H9 (cell line): Measurements from ENCODE around the gene RASSF3. TPM values are rescaled to one million over a fixed set of nuclear protein-coding genes. Genes with fewer than 3 reads are reported as not detected.

ENCODE experiments used
- DNase-seq: peaks from one replicate; pipeline ENCODE4 v3.0.0-alpha.2; 2017
- H2AFZ ChIP-seq: one replicate; pipeline ENCODE4 v1.6.1; 2013; ENCODE audit warnings: mild to moderate bottlenecking, low read length, control low read depth, moderate library complexity
- H2AK5ac ChIP-seq: 2 replicates; pipeline ENCODE4 v1.6.1; 2013; ENCODE audit warnings: low read length, control low read depth, mixed read lengths; ENCODE audit not compliant: insufficient read length
- H2BK120ac ChIP-seq: one replicate; pipeline ENCODE4 v1.6.1; 2013; ENCODE audit warnings: low read depth, mild to moderate bottlenecking, low read length, control low read depth, inconsistent platforms; ENCODE audit not compliant: poor library complexity, severe bottlenecking
- H2BK12ac ChIP-seq: 2 replicates; pipeline ENCODE4 v1.6.1; 2013; ENCODE audit warnings: low read length, control low read depth, mixed read lengths, low read depth; ENCODE audit not compliant: insufficient read length
- H2BK15ac ChIP-seq: 2 replicates; pipeline ENCODE4 v1.6.1; 2013; ENCODE audit warnings: low read depth, low read length, control low read depth
- H2BK20ac ChIP-seq: one replicate; pipeline ENCODE4 v1.6.1; 2013; ENCODE audit warnings: low read depth, mild to moderate bottlenecking, low read length, control low read depth, inconsistent platforms; ENCODE audit not compliant: poor library complexity, severe bottlenecking
- H2BK5ac ChIP-seq: 2 replicates; pipeline ENCODE4 v1.6.1; 2013; ENCODE audit warnings: low read length, control low read depth, mixed read lengths; ENCODE audit not compliant: insufficient read length
- H3K14ac ChIP-seq: 2 replicates; pipeline ENCODE4 v1.6.1; 2013; ENCODE audit warnings: low read length, control low read depth; ENCODE audit not compliant: insufficient read depth
- H3K18ac ChIP-seq: 2 replicates; pipeline ENCODE4 v1.6.1; 2013; ENCODE audit warnings: low read depth, mild to moderate bottlenecking, mixed read lengths, low read length, control low read depth; ENCODE audit not compliant: insufficient read length
- H3K23ac ChIP-seq: 2 replicates; pipeline ENCODE4 v1.6.1; 2013; ENCODE audit warnings: low read length, control low read depth, mixed read lengths, low read depth; ENCODE audit not compliant: insufficient read length
- H3K23me2 ChIP-seq: 2 replicates; pipeline ENCODE4 v1.6.1; 2013; ENCODE audit warnings: low read depth, mild to moderate bottlenecking, mixed read lengths, low read length, control low read depth; ENCODE audit not compliant: insufficient read length, poor library complexity, severe bottlenecking
- H3K27ac ChIP-seq: 2 replicates; pipeline ENCODE4 v1.5.1; 2013; ENCODE audit warnings: low read length, control low read depth, mixed read lengths, low read depth; ENCODE audit not compliant: insufficient read length
- H3K27me3 ChIP-seq: 2 replicates; pipeline ENCODE4 v1.6.1; 2013; ENCODE audit warnings: low read length, control low read depth, inconsistent platforms; ENCODE audit not compliant: insufficient read depth
- H3K4ac ChIP-seq: 2 replicates; pipeline ENCODE4 v1.6.1; 2013; ENCODE audit warnings: low read depth, mild to moderate bottlenecking, control low read depth, inconsistent platforms, low read length, moderate library complexity
- H3K4me1 ChIP-seq: 2 replicates; pipeline ENCODE4 v1.6.1; 2013; ENCODE audit warnings: low read length, control low read depth, inconsistent platforms; ENCODE audit not compliant: insufficient read depth
- H3K4me2 ChIP-seq: 2 replicates; pipeline ENCODE4 v1.6.1; 2013; ENCODE audit warnings: low read length, control low read depth, mixed read lengths; ENCODE audit not compliant: insufficient read length, insufficient read depth
- H3K56ac ChIP-seq: 2 replicates; pipeline ENCODE4 v1.6.1; 2013; ENCODE audit warnings: low read depth, mild to moderate bottlenecking, mixed read lengths, low read length, control low read depth; ENCODE audit not compliant: insufficient read length
- H3K79me1 ChIP-seq: 2 replicates; pipeline ENCODE4 v1.6.1; 2013; ENCODE audit warnings: low read depth, mild to moderate bottlenecking, moderate library complexity, low read length, control low read depth, inconsistent platforms; ENCODE audit not compliant: insufficient read depth, poor library complexity, severe bottlenecking
- H3K79me2 ChIP-seq: 2 replicates; pipeline ENCODE4 v1.6.1; 2013; ENCODE audit warnings: low read length, control low read depth, inconsistent platforms; ENCODE audit not compliant: insufficient read depth
- H3K9ac ChIP-seq: 2 replicates; pipeline ENCODE4 v1.6.1; 2013; ENCODE audit warnings: low read length, control low read depth, mixed read lengths; ENCODE audit not compliant: insufficient read length; ENCODE audit errors: extremely low read depth
- H3K9me3 ChIP-seq: one replicate; pipeline ENCODE4 v1.6.1; 2013; ENCODE audit warnings: low read depth, low read length, inconsistent platforms; ENCODE audit not compliant: control insufficient read depth
- H3T11ph ChIP-seq: one replicate; pipeline ENCODE4 v1.6.1; 2013; ENCODE audit warnings: mild to moderate bottlenecking, low read length, control low read depth, inconsistent platforms
- H4K20me1 ChIP-seq: one replicate; pipeline ENCODE4 v1.6.1; 2013; ENCODE audit not compliant: control insufficient read depth, insufficient read length, insufficient read depth
- H4K5ac ChIP-seq: 2 replicates; pipeline ENCODE4 v1.6.1; 2013; ENCODE audit warnings: low read depth, mild to moderate bottlenecking, mixed read lengths, low read length, control low read depth; ENCODE audit not compliant: insufficient read length
- H4K8ac ChIP-seq: replicated peaks from 2 replicates; pipeline ENCODE4 v1.6.1; 2013; ENCODE audit warnings: low read length, control low read depth, mixed read lengths, low read depth; ENCODE audit not compliant: insufficient read length
- H4K91ac ChIP-seq: 2 replicates; pipeline ENCODE4 v1.6.1; 2013; ENCODE audit warnings: low read depth, mild to moderate bottlenecking, moderate library complexity, mixed read lengths, low read length, control low read depth; ENCODE audit not compliant: insufficient read length
- H3K27ac Mint-ChIP-seq, 3 experiments: 2 replicates in 2 of 3; 3 replicates in 1 of 3; pipeline ENCODE4 v1.8.0; 2020 to 2021; ENCODE audit warnings: mixed read lengths in 3 of 3, mild to moderate bottlenecking in 1 of 3, moderate library complexity in 1 of 3
- H3K27me3 Mint-ChIP-seq: 2 replicates; pipeline ENCODE4 v1.8.0; 2021; ENCODE audit warnings: low read depth, mild to moderate bottlenecking, moderate library complexity, mixed read lengths
- H3K36me3 Mint-ChIP-seq, 3 experiments: 2 replicates in 2 of 3; 3 replicates in 1 of 3; pipeline ENCODE4 v1.8.0; 2020 to 2021; ENCODE audit warnings: low read depth in 3 of 3, mixed read lengths in 3 of 3; ENCODE audit not compliant: insufficient read depth in 1 of 3
- H3K4me1 Mint-ChIP-seq, 2 experiments: 2 replicates each; pipeline ENCODE4 v1.8.0; 2020; ENCODE audit warnings: mixed read lengths in 2 of 2
- H3K4me3 Mint-ChIP-seq, 2 experiments: 2 replicates in 1 of 2; 3 replicates in 1 of 2; pipeline ENCODE4 v1.8.0; 2020 to 2021; ENCODE audit warnings: mild to moderate bottlenecking in 2 of 2, mixed read lengths in 2 of 2, moderate library complexity in 1 of 2
- H3K9me3 Mint-ChIP-seq, 2 experiments: 2 replicates in 1 of 2; 3 replicates in 1 of 2; pipeline ENCODE4 v1.8.0; 2020; ENCODE audit warnings: mild to moderate bottlenecking in 2 of 2, mixed read lengths in 2 of 2, moderate library complexity in 1 of 2
- CTCF ChIP-seq: fragments of 200-600 bp; sonication (generic); conservative IDR thresholded peaks from 3 replicates; pipeline ENCODE4 v1.8.0; 2021; ENCODE audit warnings: antibody characterized with exemption, mild to moderate bottlenecking
- WGBS: extraction: QIAGEN DNeasy Blood & Tissue Kit; methylation state at CpG from one replicate; pipeline ENCODE4 v1.1.7; 2013; ENCODE audit warnings: missing lambda C conversion rate, low lambda C conversion rate, mixed read lengths; ENCODE audit not compliant: insufficient read length; ENCODE audit errors: extremely low coverage; 5-methylcytosine and 5-hydroxymethylcytosine counted together
- total RNA-seq: library from RNA; stranded (reverse); gene quantifications from 2 replicates; pipeline ENCODE4 v1.2.1, GENCODE V29; 2021

RASSF3 gene
- total RNA-seq, 1 experiment from 2014 or later = 45.1 TPM

- Histone ChIP-seq H2BK15ac (no peak overlapping the region), H3K4ac (no peak overlapping the region), H3K14ac (no peak overlapping the region), H4K8ac (no peak overlapping the region), H4K5ac (no peak overlapping the region), H3K23ac (no peak overlapping the region), H3T11ph (no peak overlapping the region), H3K27ac (no peak overlapping the region), H3K9ac (no peak overlapping the region), H3K9me3 (no peaks in the 10 kb centered on the region), H2BK12ac (no peak overlapping the region), H3K4me2 (no peak overlapping the region), H3K23me2 (no peaks in the 10 kb centered on the region), H3K79me1 (no peaks in the 10 kb centered on the region), H3K18ac (no peak overlapping the region), H3K56ac (no peak overlapping the region), H3K27me3 (no peaks in the 10 kb centered on the region), H3K4me1 (no peaks in the 10 kb centered on the region), H4K20me1 (no peaks in the 10 kb centered on the region), H2AK5ac (no peak overlapping the region), H4K91ac (no peak overlapping the region), H3K79me2 (no peaks in the 10 kb centered on the region), H2BK20ac (no peak overlapping the region), H2BK5ac (no peak overlapping the region), H2BK120ac (no peak overlapping the region), H2AFZ (no peak overlapping the region)
- H3K27ac Mint-ChIP-seq = no peak overlapping the region
- WGBS = no CpG with 5 or more reads among the region's 4 CpGs
- H3K4me3 Mint-ChIP-seq = no peak overlapping the region
- H3K9me3 Mint-ChIP-seq = no peaks in the 10 kb centered on the region
- DNase-seq = no peak
- no peaks in the 10 kb centered on the region for H3K27me3 Mint-ChIP-seq
- H3K36me3 Mint-ChIP-seq = no peaks in the 10 kb centered on the region; a peak in 2 of 7 replicates
- no peaks in the 10 kb centered on the region for H3K4me1 Mint-ChIP-seq
- no peak for TF ChIP-seq CTCF
These were observed 97.1 kb downstream of the RASSF3 start for GRCh38 chr12:64707362-64707761.
